ENCODE data around the gene PIK3IP1.
A peak's percentile ranks its signal among the peaks of the same experiment; 100 is the strongest.
"Not testable (repeated sequence)": the region's sequence is repeated elsewhere in the genome, so short reads cannot be mapped to it uniquely, and the experiment has no call there.

PIK3IP1 gene

GRCh38 chr22:31260474-31260856 is 31.8 kb downstream of the PIK3IP1 start:
- DNase-seq (ENCODE audit: insufficient read length, low spot score) (no peak), FAIRE-seq (no peak)
- TF ChIP-seq POLR2A (IDR thresholded peaks at IDR 0.05; ENCODE audit: low read depth, low read length) = no peak
- TF ChIP-seq PAX5 (IDR thresholded peaks at IDR 0.05; ENCODE audit: insufficient read depth, low read length, severe bottlenecking) = no peak
- no peak for TF ChIP-seq SPI1 (IDR thresholded peaks at IDR 0.05; ENCODE audit: low read depth, low read length)
- TF ChIP-seq POLR2AphosphoS5 (IDR thresholded peaks at IDR 0.05; ENCODE audit: low read depth, low read length) = no peak
- no peak for TF ChIP-seq TAF1 (IDR thresholded peaks at IDR 0.05; ENCODE audit: low read depth, low read length)
- TF ChIP-seq POU2F2 (IDR thresholded peaks at IDR 0.05; ENCODE audit: low read depth, low read length) = no peak

- FAIRE-seq (no peak), DNase-seq (ENCODE audit: insufficient read length, low spot score) (no peak)
- TF ChIP-seq POLR2AphosphoS5 (IDR thresholded peaks at IDR 0.05; ENCODE audit: low read depth, low read length) = no peak
Observed at GRCh38 chr22:31259798-31260473, 32.4 kb downstream of the PIK3IP1 start.

DNA sequence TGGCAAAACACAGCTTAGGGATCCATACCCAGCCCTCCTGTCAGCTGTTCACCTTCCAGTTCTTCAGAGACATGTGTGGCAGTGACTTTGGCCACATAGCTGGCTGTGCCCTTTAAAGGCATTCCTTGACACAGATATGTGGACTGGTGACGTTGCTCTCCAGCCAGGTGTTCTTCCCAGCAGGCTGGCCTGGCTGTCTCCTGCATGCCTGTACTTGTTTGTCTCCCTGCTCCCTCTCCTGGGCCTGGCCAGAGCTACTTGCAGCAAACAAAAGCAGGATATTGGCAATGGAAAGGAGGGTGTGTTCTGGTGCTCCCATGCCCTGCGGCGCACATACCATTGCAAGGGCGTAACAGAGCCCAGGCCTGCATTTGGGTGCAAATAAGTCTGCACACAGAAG is 38.3 kb downstream of the PIK3IP1 start:
- no peak for DNase-seq (ENCODE audit: insufficient read length, low spot score)
- no peak for FAIRE-seq
- TF ChIP-seq SPI1 (IDR thresholded peaks at IDR 0.05; ENCODE audit: low read depth, low read length) = no peak
- TF ChIP-seq TAF1 (IDR thresholded peaks at IDR 0.05; ENCODE audit: low read depth, low read length) = no peak
- no peak for TF ChIP-seq POU2F2 (IDR thresholded peaks at IDR 0.05; ENCODE audit: low read depth, low read length)
- TF ChIP-seq PAX5 (IDR thresholded peaks at IDR 0.05; ENCODE audit: insufficient read depth, low read length, severe bottlenecking) = no peak
- no peak for TF ChIP-seq POLR2A (IDR thresholded peaks at IDR 0.05; ENCODE audit: low read depth, low read length)
- no peak for TF ChIP-seq POLR2AphosphoS5 (IDR thresholded peaks at IDR 0.05; ENCODE audit: low read depth, low read length)

DNA sequence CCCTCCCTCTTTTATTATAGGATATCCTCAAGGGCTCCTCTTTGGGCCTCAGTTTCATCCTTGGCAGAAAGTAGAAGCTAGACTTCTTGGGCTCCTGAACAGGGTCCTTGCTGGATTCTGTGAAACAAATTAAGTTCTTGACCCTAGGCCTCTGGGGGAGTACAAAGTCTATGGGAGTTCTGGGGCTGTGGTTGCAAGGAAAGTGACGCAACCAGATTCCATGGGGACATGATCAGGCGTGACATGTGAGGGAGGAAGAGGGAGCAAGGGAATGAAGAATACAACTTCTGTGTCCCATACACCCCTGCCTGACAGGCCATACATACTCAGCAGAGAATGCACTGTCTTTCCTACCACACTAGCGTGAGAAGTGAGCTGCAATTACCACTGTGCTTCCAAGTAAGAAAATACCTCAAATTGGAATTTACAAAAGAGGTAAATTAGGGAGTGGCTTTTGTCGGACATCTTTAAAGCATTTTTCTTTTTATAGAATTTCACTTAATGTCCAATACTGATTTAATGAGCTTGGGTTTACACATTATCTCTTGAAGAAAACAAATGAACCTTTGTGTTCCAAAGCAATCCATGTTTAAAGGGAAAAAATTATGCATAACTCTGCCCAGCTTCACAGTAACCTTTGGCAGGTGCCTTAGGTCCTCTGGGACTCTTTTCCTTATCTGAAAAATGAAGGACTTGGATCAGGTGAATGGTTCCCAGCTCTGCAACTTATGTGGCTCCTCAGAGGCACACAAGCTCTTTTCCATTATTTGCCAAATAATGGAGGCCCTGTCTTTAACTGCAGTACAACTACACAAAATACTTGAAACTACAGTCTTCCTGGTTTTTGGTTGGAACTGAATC is 41.3 kb downstream of the PIK3IP1 start:
- TF ChIP-seq POU2F2 (IDR thresholded peaks at IDR 0.05; ENCODE audit: low read depth, low read length) = no peak
- FAIRE-seq = no peak
- DNase-seq (ENCODE audit: insufficient read length, low spot score) = no peak

GRCh38 chr22:31248965-31249958 is 43.0 kb downstream of the PIK3IP1 start:
- FAIRE-seq (no peak), DNase-seq (ENCODE audit: insufficient read length, low spot score) (no peak)
- TF ChIP-seq POLR2AphosphoS5 (IDR thresholded peaks at IDR 0.05; ENCODE audit: low read depth, low read length) (no peak), POLR2A (IDR thresholded peaks at IDR 0.05; ENCODE audit: low read depth, low read length) (no peak), PAX5 (IDR thresholded peaks at IDR 0.05; ENCODE audit: insufficient read depth, low read length, severe bottlenecking) (no peak), TAF1 (IDR thresholded peaks at IDR 0.05; ENCODE audit: low read depth, low read length) (no peak), SPI1 (IDR thresholded peaks at IDR 0.05; ENCODE audit: low read depth, low read length) (no peak), POU2F2 (IDR thresholded peaks at IDR 0.05; ENCODE audit: low read depth, low read length) (no peak)

GRCh38 chr22:31248138-31248745 is 44.0 kb downstream of the PIK3IP1 start:
- FAIRE-seq (peak; percentile 72), DNase-seq (ENCODE audit: insufficient read length, low spot score) (peak; percentile 55)
- TF ChIP-seq POLR2A (IDR thresholded peaks at IDR 0.05; ENCODE audit: low read depth, low read length) (no peak), SPI1 (IDR thresholded peaks at IDR 0.05; ENCODE audit: low read depth, low read length) (no peak), POLR2AphosphoS5 (IDR thresholded peaks at IDR 0.05; ENCODE audit: low read depth, low read length) (no peak), PAX5 (IDR thresholded peaks at IDR 0.05; ENCODE audit: insufficient read depth, low read length, severe bottlenecking) (no peak), TAF1 (IDR thresholded peaks at IDR 0.05; ENCODE audit: low read depth, low read length) (no peak), POU2F2 (IDR thresholded peaks at IDR 0.05; ENCODE audit: low read depth, low read length) (no peak)

GRCh38 chr22:31247726-31248125 is 44.6 kb downstream of the PIK3IP1 start:
- no peak for FAIRE-seq

DNA sequence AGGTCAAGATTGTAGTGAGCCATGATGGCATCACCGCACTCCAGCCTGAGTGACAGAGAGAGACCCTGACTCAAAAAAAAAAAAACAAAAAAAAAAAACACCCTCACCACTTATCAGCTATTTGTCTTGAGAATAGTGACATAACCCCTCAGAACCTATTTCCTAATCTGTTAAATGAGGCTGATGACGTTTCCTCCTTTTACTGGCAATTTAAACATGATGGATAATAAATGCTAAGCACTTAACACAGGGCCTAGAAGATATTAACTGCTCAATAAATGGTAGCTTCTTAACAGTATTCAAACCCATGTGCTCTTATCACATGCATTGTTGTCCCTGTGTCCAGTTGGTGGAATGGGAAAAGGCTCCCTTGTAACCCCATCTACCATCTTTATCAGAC is 45.6 kb downstream of the PIK3IP1 start:
- TF ChIP-seq POU2F2 (IDR thresholded peaks at IDR 0.05; ENCODE audit: low read depth, low read length) = no peak
- no peak for TF ChIP-seq SPI1 (IDR thresholded peaks at IDR 0.05; ENCODE audit: low read depth, low read length)
- no peak for TF ChIP-seq POLR2A (IDR thresholded peaks at IDR 0.05; ENCODE audit: low read depth, low read length)
- no peak for TF ChIP-seq PAX5 (IDR thresholded peaks at IDR 0.05; ENCODE audit: insufficient read depth, low read length, severe bottlenecking)
- TF ChIP-seq POLR2AphosphoS5 (IDR thresholded peaks at IDR 0.05; ENCODE audit: low read depth, low read length) = no peak
- TF ChIP-seq TAF1 (IDR thresholded peaks at IDR 0.05; ENCODE audit: low read depth, low read length) = no peak
- DNase-seq (ENCODE audit: insufficient read length, low spot score) (no peak), FAIRE-seq (no peak)

More at GRCh38 chr22:31247726-31248125, 44.6 kb downstream of the PIK3IP1 start:
- DNase-seq (ENCODE audit: insufficient read length, low spot score) = no peak
- no peak for TF ChIP-seq PAX5 (IDR thresholded peaks at IDR 0.05; ENCODE audit: insufficient read depth, low read length, severe bottlenecking)
- TF ChIP-seq POLR2A (IDR thresholded peaks at IDR 0.05; ENCODE audit: low read depth, low read length) = no peak
- no peak for TF ChIP-seq POU2F2 (IDR thresholded peaks at IDR 0.05; ENCODE audit: low read depth, low read length)
- no peak for TF ChIP-seq TAF1 (IDR thresholded peaks at IDR 0.05; ENCODE audit: low read depth, low read length)
- TF ChIP-seq SPI1 (IDR thresholded peaks at IDR 0.05; ENCODE audit: low read depth, low read length) = no peak
- no peak for TF ChIP-seq POLR2AphosphoS5 (IDR thresholded peaks at IDR 0.05; ENCODE audit: low read depth, low read length)

GRCh38 chr22:31245998-31246397 is 46.3 kb downstream of the PIK3IP1 start:
- FAIRE-seq = not testable (repeated sequence)

More at GRCh38 chr22:31245998-31246397, 46.3 kb downstream of the PIK3IP1 start:
- not testable (repeated sequence) for DNase-seq (ENCODE audit: insufficient read length, low spot score)
